Frontal cortex (tissue), 4 donors: ENCODE results near the gene NDUFA5. TPM values are rescaled to one million over a fixed set of nuclear protein-coding genes. Genes with fewer than 3 reads are reported as not detected.
"Not testable (repeated sequence)": the region's sequence is repeated elsewhere in the genome, so short reads cannot be mapped to it uniquely, and the experiment has no call there.

ENCODE experiments used
- DNase-seq, 2 donors: peaks; one replicate each; pipeline ENCODE4 v3.0.0; 2012; ENCODE audit warnings: low spot score in 2 of 2
- FAIRE-seq: peaks from 2 replicates; lab custom pipeline; 2012; peaks lifted over from hg19 to GRCh38; lab: Jason Lieb, UNC
- total RNA-seq: library from RNA; depleted of rRNA; stranded (reverse); fragments of >200 nt; gene quantifications from one replicate; pipeline ENCODE4 v1.2.3, GENCODE V29; 2014
- donor health status: control.
- donor health status: control.
- donor health status: control.

Gene NDUFA5
- total RNA-seq, 1 donor from 2014 or later: 125 TPM

GRCh38 chr7:123562121-123562520 is 4.5 kb upstream of the NDUFA5 start:
- FAIRE-seq (no peak), DNase-seq (no peak)

- DNase-seq (no peak), FAIRE-seq (no peak)
Observed at GRCh38 chr7:123558289-123558874, 764 bp upstream of the NDUFA5 start.

- DNase-seq (no peak), FAIRE-seq (no peak)
Observed at GRCh38 chr7:123557016-123557397, 611 bp downstream of the NDUFA5 start.

- no peak for FAIRE-seq
- DNase-seq: no peak
Observed at GRCh38 chr7:123555484-123555883, 2.1 kb downstream of the NDUFA5 start.

GRCh38 chr7:123553159-123553558 is 4.5 kb downstream of the NDUFA5 start:
- FAIRE-seq (no peak), DNase-seq (no peak)

- DNase-seq (no peak), FAIRE-seq (no peak)
Observed at GRCh38 chr7:123552641-123553040, 5.0 kb downstream of the NDUFA5 start.

- DNase-seq, FAIRE-seq: not testable (repeated sequence)
Observed at GRCh38 chr7:123552134-123552533, 5.5 kb downstream of the NDUFA5 start.

- DNase-seq (no peak), FAIRE-seq (no peak)
Observed at GRCh38 chr7:123548406-123548805, 9.2 kb downstream of the NDUFA5 start.

- DNase-seq (no peak), FAIRE-seq (no peak)
Observed at GRCh38 chr7:123539871-123540270, 17.7 kb downstream of the NDUFA5 start.

- DNase-seq (no peak), FAIRE-seq (no peak)
Observed at GRCh38 chr7:123538897-123539296, 18.7 kb downstream of the NDUFA5 start.

- FAIRE-seq (no peak), DNase-seq (no peak)
Observed at GRCh38 chr7:123538189-123538714, 19.4 kb downstream of the NDUFA5 start.

- no peak for DNase-seq
- peak; percentile 92 for FAIRE-seq
Observed at GRCh38 chr7:123537026-123537642, 20.5 kb downstream of the NDUFA5 start.

GRCh38 chr7:123535517-123535916 is 22.1 kb downstream of the NDUFA5 start:
- FAIRE-seq (no peak), DNase-seq (no peak)

GRCh38 chr7:123534383-123535260 is 23.0 kb downstream of the NDUFA5 start, which contains the start of gene IQUB:
TSS of gene IQUB (minus strand) at chr7:123534595. CDS start at chr7:123512340, 22,255 bp downstream.
- DNase-seq (peak; percentile 92 to 95), FAIRE-seq (no peak)

- DNase-seq (no peak), FAIRE-seq (no peak)
Observed at GRCh38 chr7:123533929-123534382, 23.7 kb downstream of the NDUFA5 start.

- FAIRE-seq: no peak
Observed at GRCh38 chr7:123533553-123533917, 24.1 kb downstream of the NDUFA5 start.

GRCh38 chr7:123532788-123533552 is 24.6 kb downstream of the NDUFA5 start:
- not testable (repeated sequence) for DNase-seq, FAIRE-seq

More at GRCh38 chr7:123533553-123533917, 24.1 kb downstream of the NDUFA5 start:
- no peak for DNase-seq

GRCh38 chr7:123532343-123532742 is 25.3 kb downstream of the NDUFA5 start:
- not testable (repeated sequence) for FAIRE-seq, DNase-seq

GRCh38 chr7:123530035-123530591 is 27.5 kb downstream of the NDUFA5 start:
- not testable (repeated sequence) for FAIRE-seq, DNase-seq
